Right kidney (tissue), 1 donor: ENCODE results near the gene KRTAP12-1.
"Not testable (repeated sequence)": the region's sequence is repeated elsewhere in the genome, so short reads cannot be mapped to it uniquely, and the experiment has no call there.

Source experiments
- DNase-seq: peaks from one replicate; pipeline ENCODE4 v3.0.0-alpha.2; 2016

KRTAP12-1 gene

GRCh38 chr21:44667612-44668011, 14.4 kb downstream of the KRTAP12-1 start:
- DNase-seq, result no peak

- DNase-seq, result no peak
These were observed 15.3 kb downstream of the KRTAP12-1 start, which contains the start of gene KRTAP12-2 for GRCh38 chr21:44666401-44667320. TSS of gene KRTAP12-2 (minus strand) at chr21:44666927. CDS start at chr21:44666886, 41 bp downstream.

DNA sequence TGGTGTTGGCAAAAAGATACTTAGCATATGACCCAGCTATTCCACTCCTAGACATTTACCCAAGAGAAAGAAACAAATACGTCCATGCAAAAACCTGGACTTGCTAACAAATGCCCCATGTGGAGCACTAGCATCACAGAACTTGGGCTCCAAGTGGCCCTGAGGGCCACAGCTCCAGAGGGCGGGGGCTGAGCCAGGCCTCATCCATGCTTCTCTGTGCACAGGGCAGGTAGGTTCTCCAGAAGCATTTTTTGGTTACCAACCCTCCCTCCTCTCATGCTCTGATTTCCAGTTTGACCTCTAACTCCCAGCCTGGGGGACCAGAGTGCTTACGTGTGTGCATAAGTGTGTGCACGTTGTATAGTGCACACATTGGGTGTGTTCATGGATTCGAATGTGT, 17.3 kb downstream of the KRTAP12-1 start:
- DNase-seq, result no peak

- not testable (repeated sequence) for DNase-seq
These were observed 20.4 kb downstream of the KRTAP12-1 start for GRCh38 chr21:44661567-44661966.

- DNase-seq, result no peak
These were observed 22.9 kb downstream of the KRTAP12-1 start for GRCh38 chr21:44658913-44659595.

GRCh38 chr21:44658541-44658910, 23.4 kb downstream of the KRTAP12-1 start:
- DNase-seq, result no peak

DNA sequence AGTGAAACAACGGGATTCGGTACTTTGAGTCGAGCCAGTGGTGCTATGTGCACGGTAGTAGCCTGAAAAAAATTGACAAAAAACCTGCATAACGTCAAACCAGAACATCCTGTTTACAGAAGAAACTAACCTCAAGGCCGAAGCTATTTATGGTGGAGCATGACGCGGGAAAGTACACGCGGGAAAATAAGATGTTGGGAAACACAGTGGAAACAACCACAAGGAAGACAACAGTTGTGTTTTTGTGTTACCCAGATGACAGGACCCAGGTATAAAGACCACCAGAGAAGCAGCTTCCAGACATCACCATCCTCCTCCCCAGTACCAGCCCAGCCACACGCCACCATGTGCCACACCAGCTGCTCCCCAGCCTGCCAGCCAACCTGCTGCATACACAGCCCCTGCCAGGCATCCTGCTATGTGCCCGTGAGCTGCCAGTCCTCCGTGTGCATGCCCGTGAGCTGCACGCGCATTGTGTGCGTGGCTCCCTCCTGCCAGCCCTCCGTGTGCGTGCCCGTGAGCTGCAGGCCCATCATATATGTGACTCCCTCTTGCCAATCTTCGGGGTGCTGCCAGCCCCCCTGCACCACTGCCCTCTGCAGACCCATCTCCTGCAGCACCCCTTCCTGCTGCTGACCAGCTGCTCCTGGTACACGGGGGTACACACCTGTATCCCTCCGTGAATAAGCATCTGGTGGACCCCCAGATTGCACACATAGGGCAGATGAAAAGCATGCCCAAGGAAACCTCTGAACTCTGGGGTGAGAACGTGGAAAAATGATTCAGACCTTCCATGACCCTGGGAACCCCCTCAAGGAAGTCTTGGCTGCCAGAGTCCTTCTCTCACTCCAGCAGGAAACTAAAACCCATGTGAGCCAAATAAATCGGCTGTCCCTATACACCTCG, 24.1 kb downstream of the KRTAP12-1 start, which contains the start of gene KRTAP12-3:
KRTAP12-3 (plus strand) TSS at position 298 of the 906 bp plus-strand sequence; CDS start at position 346, 48 bp downstream.
- DNase-seq, result no peak

GRCh38 chr21:44656868-44657267, 25.1 kb downstream of the KRTAP12-1 start:
- DNase-seq, result no peak

DNA sequence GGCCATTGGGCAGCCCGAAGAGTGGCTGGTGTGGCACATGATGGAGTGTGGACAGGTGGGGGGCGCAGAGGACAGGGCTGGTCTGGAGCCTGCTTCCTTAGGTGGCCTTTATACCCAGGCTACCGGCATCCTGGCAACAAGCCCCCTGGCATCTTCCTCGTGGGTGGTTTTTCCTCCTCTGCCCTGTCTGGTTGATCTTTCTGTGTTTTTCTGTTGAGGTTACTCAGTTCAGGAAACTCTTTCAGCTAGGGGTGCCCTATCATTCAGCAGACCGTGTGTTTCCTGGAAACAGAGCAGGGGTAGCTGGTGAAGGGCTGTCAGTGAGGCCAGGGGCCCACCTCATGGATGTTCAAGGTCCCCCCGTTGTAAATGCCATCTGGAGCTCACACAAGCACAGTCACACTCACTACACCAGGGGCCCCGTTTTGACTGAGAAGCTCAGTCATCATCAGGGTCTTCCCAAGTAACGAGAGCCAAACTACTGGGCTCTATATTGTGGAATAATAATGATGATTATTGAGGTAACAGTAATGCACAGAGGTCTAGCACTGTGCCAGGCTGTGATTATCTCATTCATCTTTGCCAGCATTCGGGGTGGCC, 27.3 kb downstream of the KRTAP12-1 start, which contains the start of gene KRTAP12-4:
KRTAP12-4 (minus strand) TSS at position 84 of the 600 bp plus-strand sequence; CDS start at position 39, 45 bp downstream.
- no peak for DNase-seq

GRCh38 chr21:44653656-44654575, 28.0 kb downstream of the KRTAP12-1 start:
- no peak for DNase-seq

- DNase-seq, result no peak
These were observed 28.8 kb downstream of the KRTAP12-1 start for GRCh38 chr21:44653123-44653522.

DNA sequence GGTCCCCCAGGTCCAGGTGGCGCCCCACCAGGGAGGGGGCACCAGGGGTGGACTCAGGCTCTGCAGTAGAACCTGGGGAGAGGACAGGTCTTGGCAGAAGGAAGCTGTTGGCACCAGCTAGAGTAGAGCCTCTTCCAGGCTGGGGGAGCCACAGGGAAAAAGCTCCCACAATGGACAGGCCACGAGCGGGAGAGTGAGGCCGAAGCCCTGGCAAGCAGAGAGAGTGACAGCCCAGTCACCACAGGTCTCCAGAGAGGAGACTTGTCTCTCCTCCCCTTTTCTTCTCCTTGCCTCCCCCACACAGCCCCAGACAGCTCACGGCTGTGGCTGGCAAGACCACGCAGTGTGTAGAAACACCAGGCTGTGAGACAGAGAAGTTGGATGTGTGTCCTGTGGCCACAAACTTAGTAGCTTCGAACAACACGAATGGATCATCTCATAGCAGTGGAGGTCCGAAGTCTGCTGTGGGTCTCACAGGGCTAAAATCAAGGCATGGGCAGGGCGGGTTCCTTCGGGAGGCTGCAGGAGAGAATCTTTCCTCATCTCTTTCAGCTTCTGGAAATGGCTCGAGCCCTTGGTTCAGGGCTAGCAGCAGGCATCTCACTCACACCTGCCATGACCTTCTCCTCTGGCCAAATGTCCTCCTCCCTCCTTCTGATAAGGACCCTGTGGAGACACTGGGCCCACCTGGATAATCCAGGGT, 30.8 kb downstream of the KRTAP12-1 start:
- DNase-seq, result no peak

- DNase-seq, result no peak
These were observed 31.5 kb downstream of the KRTAP12-1 start for GRCh38 chr21:44650265-44650972.

- DNase-seq, result no peak
These were observed 32.4 kb downstream of the KRTAP12-1 start for GRCh38 chr21:44649521-44650100.

- no peak for DNase-seq
These were observed 33.2 kb downstream of the KRTAP12-1 start for GRCh38 chr21:44648557-44649311.

- no peak for DNase-seq
These were observed 34.8 kb downstream of the KRTAP12-1 start for GRCh38 chr21:44647222-44647552.

GRCh38 chr21:44646366-44647221, 35.4 kb downstream of the KRTAP12-1 start, which contains the start of gene KRTAP10-11:
TSS of gene KRTAP10-11 (plus strand) at chr21:44646414. CDS start at chr21:44646459, 45 bp downstream.
- DNase-seq, result not testable (repeated sequence)
